HCT116 (cell line): ENCODE data around the gene NHERF2. TPM values are rescaled to one million over a fixed set of nuclear protein-coding genes. Genes with fewer than 3 reads are reported as not detected.

ENCODE experiments used
- ATAC-seq: fragments of 200-7000 bp; cut with Tn5 transposase; 2 replicates; pipeline ENCODE4 v1.9.1; 2020; ENCODE audit warnings: mild to moderate bottlenecking, moderate library complexity
- BruUV-seq: library from RNA; stranded (reverse); fragments of 400-500 nt; replicated peaks from 2 replicates; lab custom pipeline; 2021; lab: Mats Ljungman, UMichigan
- CTCF ChIA-PET: fragments of 300-600 bp; sonication (Branson Sonifier 250); formaldehyde crosslinking; loops from one replicate; lab custom pipeline; 2021; ENCODE audit warnings: antibody characterized with exemption; lab: Charles Lee
- POLR2A ChIA-PET: fragments of 300-600, 350-600 bp; sonication (Branson Sonifier 250); formaldehyde crosslinking; loops from one replicate; lab custom pipeline; 2021; ENCODE audit warnings: antibody characterized with exemption; lab: Charles Lee
- RAD21 ChIA-PET, 2 experiments: fragments of 300-600 bp; sonication (Branson Sonifier 250); formaldehyde crosslinking; loops; one replicate each; lab custom pipeline; 2023; ENCODE audit warnings: low total read pairs in 2 of 2; ENCODE audit not compliant: uncharacterized antibody in 2 of 2, unreplicated experiment in 2 of 2, low non-redundant PET in 1 of 2; lab: Charles Lee
- DNase-seq: peaks from one replicate; pipeline ENCODE4 v3.0.0-alpha.2; 2010; ENCODE audit warnings: low read depth, low spot score
- H2AFZ ChIP-seq: fragments of 200-600 bp; shearing (Covaris generic), sonication (generic); 2 replicates; pipeline ENCODE4 v1.6.1; 2017; ENCODE audit warnings: low read depth, mixed run types, mixed read lengths, antibody characterized with exemption, low read length; ENCODE audit not compliant: poor library complexity, severe bottlenecking
- H3K27ac ChIP-seq: 2 replicates; pipeline ENCODE4 v1.5.1; 2012; ENCODE audit warnings: low read depth, low read length
- H3K27me3 ChIP-seq: fragments of 200-600 bp; sonication (generic); 2 replicates; pipeline ENCODE4 v1.6.1; 2016; ENCODE audit warnings: mixed run types, low read length, mixed read lengths; ENCODE audit not compliant: insufficient read depth
- H3K36me3 ChIP-seq, 2 experiments: fragments of 200-500 bp in 1 of 2; fragments of 200-600 bp in 1 of 2; sonication (Bioruptor generic) in 1 of 2; sonication (generic) in 1 of 2; 2 replicates each; pipeline versions ENCODE4 v1.5.1 to v1.6.1; 2014 to 2016; ENCODE audit warnings: low read length in 2 of 2, inconsistent platforms in 1 of 2, mixed read lengths in 1 of 2, mixed run types in 1 of 2; ENCODE audit not compliant: insufficient read depth in 2 of 2, control insufficient read depth in 1 of 2
- H3K4me1 ChIP-seq, 2 experiments: fragments of 200-600 bp in 1 of 2; sonication (generic) in 1 of 2; 2 replicates each; pipeline versions ENCODE4 v1.5.1 to v1.6.1; 2012 to 2017; ENCODE audit warnings: low read length in 2 of 2, inconsistent platforms in 1 of 2, mild to moderate bottlenecking in 1 of 2, mixed read lengths in 1 of 2, mixed run types in 1 of 2, moderate library complexity in 1 of 2; ENCODE audit not compliant: insufficient read depth in 2 of 2, control insufficient read depth in 1 of 2
- H3K4me2 ChIP-seq: fragments of 200-600 bp; sonication (generic); 2 replicates; pipeline ENCODE4 v1.6.1; 2017; ENCODE audit warnings: mixed run types, low read length, mixed read lengths
- H3K4me3 ChIP-seq, 2 experiments: fragments of 200-600 bp in 1 of 2; sonication (generic) in 1 of 2; replicated peaks in 1 of 2; 2 replicates each; pipeline ENCODE4 v1.5.1; 2011 to 2016; ENCODE audit warnings: low read length in 2 of 2, control low read depth in 1 of 2, low read depth in 1 of 2, mild to moderate bottlenecking in 1 of 2, mixed read lengths in 1 of 2, mixed run types in 1 of 2
- H3K79me2 ChIP-seq: fragments of 200-600 bp; sonication (generic); 2 replicates; pipeline ENCODE4 v1.6.1; 2017; ENCODE audit warnings: mild to moderate bottlenecking, mixed run types, low read length, moderate library complexity, mixed read lengths; ENCODE audit not compliant: insufficient read depth
- H3K9ac ChIP-seq: fragments of 200-600 bp; sonication (generic); 2 replicates; pipeline ENCODE4 v1.6.1; 2016; ENCODE audit warnings: low read length, mixed read lengths
- H3K9me2 ChIP-seq: fragments of 200-600 bp; sonication (generic), shearing (Covaris generic); 2 replicates; pipeline ENCODE4 v1.6.1; 2017; ENCODE audit warnings: mixed run types, mild to moderate bottlenecking, moderate library complexity; ENCODE audit not compliant: insufficient read depth
- H3K9me3 ChIP-seq, 2 experiments: fragments of 200-500 bp in 1 of 2; fragments of 200-600 bp in 1 of 2; sonication (Bioruptor generic) in 1 of 2; sonication (generic) in 1 of 2; 2 replicates each; pipeline ENCODE4 v1.6.1; 2014 to 2017; ENCODE audit warnings: low read length in 2 of 2, mixed read lengths in 2 of 2, inconsistent platforms in 1 of 2, low read depth in 1 of 2, mild to moderate bottlenecking in 1 of 2, mixed run types in 1 of 2, moderate library complexity in 1 of 2; ENCODE audit not compliant: control insufficient read depth in 1 of 2, insufficient read depth in 1 of 2
- H4K20me1 ChIP-seq: fragments of 200-600 bp; sonication (generic), shearing (Covaris generic); 2 replicates; pipeline ENCODE4 v1.6.1; 2017; ENCODE audit warnings: mixed run types, mild to moderate bottlenecking, moderate library complexity; ENCODE audit not compliant: insufficient read depth
- ATF3 ChIP-seq: IDR thresholded peaks from 2 replicates; pipeline ENCODE4 v1.6.1; 2012
- ELF1 ChIP-seq: IDR thresholded peaks from 2 replicates; pipeline ENCODE4 v1.6.1; 2012; ENCODE audit warnings: low read depth, borderline replicate concordance
- EZH2 ChIP-seq: fragments of 200-600 bp; sonication (generic); IDR thresholded peaks from 2 replicates; pipeline ENCODE4 v1.6.1; 2017; ENCODE audit warnings: antibody characterized with exemption, mixed run types
- EZH2phosphoT487 ChIP-seq: fragments of 200-600 bp; IDR thresholded peaks from 2 replicates; pipeline ENCODE4 v1.6.1; 2018; ENCODE audit warnings: antibody characterized with exemption, borderline replicate concordance
- FOSL1 ChIP-seq: IDR thresholded peaks from 2 replicates; pipeline ENCODE4 v1.6.1; 2012; ENCODE audit warnings: low read depth
- MAX ChIP-seq: IDR thresholded peaks from 2 replicates; pipeline ENCODE4 v1.6.1; 2012
- POLR2A ChIP-seq: IDR thresholded peaks from 2 replicates; pipeline ENCODE4 v1.7.0; 2011; ENCODE audit warnings: borderline replicate concordance; ENCODE audit not compliant: insufficient read depth, insufficient read length; ENCODE audit errors: extremely low read depth
- POLR2AphosphoS5 ChIP-seq: IDR thresholded peaks from 2 replicates; pipeline ENCODE4 v1.6.1; 2011; ENCODE audit warnings: mild to moderate bottlenecking, low read depth, low read length, moderate library complexity
- SP1 ChIP-seq: IDR thresholded peaks from 2 replicates; pipeline ENCODE4 v1.6.1; 2012; ENCODE audit warnings: low read depth
- SRF ChIP-seq: IDR thresholded peaks from 2 replicates; pipeline ENCODE4 v1.6.1; 2012; ENCODE audit warnings: low read depth
- YY1 ChIP-seq: IDR thresholded peaks from 2 replicates; pipeline ENCODE4 v1.6.1; 2011; ENCODE audit warnings: low read length, low read depth, moderate library complexity, mild to moderate bottlenecking; ENCODE audit not compliant: insufficient replicate concordance; ENCODE audit errors: extremely low read depth
- ZBTB33 ChIP-seq: IDR thresholded peaks from 2 replicates; pipeline ENCODE4 v1.6.1; 2011; ENCODE audit warnings: mild to moderate bottlenecking, low read length, moderate library complexity; ENCODE audit not compliant: insufficient replicate concordance; ENCODE audit errors: extremely low read depth
- intact Hi-C: fragments of 100-400 bp; cut with micrococcal nuclease; formaldehyde crosslinking; loops from 2 replicates; pipeline ENCODE4 v1.10.0; 2022
- total RNA-seq: library from RNA; stranded (reverse); gene quantifications from one replicate; pipeline ENCODE4 v1.2.1, GENCODE V29; 2021; ENCODE audit not compliant: unreplicated experiment

NHERF2 gene
- total RNA-seq, 1 experiment from 2014 or later: 58.4 TPM

GRCh38 chr16:2083876-2084780, 57.4 kb downstream of the NHERF2 start:
- RAD21 ChIA-PET: no interaction called here
- POLR2A ChIA-PET: no interaction called here
- Histone ChIP-seq H3K4me1 (no peaks in the 10 kb centered on the region), H3K79me2 (no peaks in the 10 kb centered on the region), H3K9me3 (no peaks in the 10 kb centered on the region), H2AFZ (no peak overlapping the region), H3K4me3 (no peak overlapping the region), H3K27ac (no peak overlapping the region; the same call in 1 of the 2 replicates), H3K9me2 (no peaks in the 10 kb centered on the region), H3K9ac (no peak overlapping the region), H4K20me1 (no peaks in the 10 kb centered on the region), H3K4me2 (no peak overlapping the region), H3K36me3 (peaks cover 3 to 7% of the 10 kb centered on the region in 2 experiments; a peak in 2 of 4 replicates), H3K27me3 (no peaks in the 10 kb centered on the region)
- no TSS peak for BruUV-seq
- CTCF ChIA-PET: no interaction called here
- intact Hi-C loops: no loop called here
- DNase-seq (no peak), ATAC-seq (no peak)
- TF ChIP-seq YY1: no peak
- TF ChIP-seq ZBTB33: no peak
- TF ChIP-seq ELF1: no peak
- TF ChIP-seq EZH2: no peak
- TF ChIP-seq POLR2A: no peak
- TF ChIP-seq SRF: no peak
- no peak for TF ChIP-seq MAX
- TF ChIP-seq POLR2AphosphoS5: no peak
- no peak for TF ChIP-seq FOSL1
- TF ChIP-seq SP1: no peak
- no peak for TF ChIP-seq EZH2phosphoT487
- TF ChIP-seq ATF3: no peak
